Lung (tissue), 12 donors: Measurements from ENCODE around the gene CEP95. TPM values are rescaled to one million over a fixed set of nuclear protein-coding genes. Genes with fewer than 3 reads are reported as not detected.

Source experiments
- ATAC-seq: fragments of 200-7000 bp; cut with Tn5 transposase; one replicate; pipeline ENCODE4 v1.9.1; 2020; ENCODE audit warnings: moderate number of reproducible peaks; ENCODE audit not compliant: insufficient read depth, low FRiP score
- DNase-seq, 3 donors: peaks; one replicate each; pipeline ENCODE4 v3.0.0-alpha.2; 2013 to 2017
- H3K27ac ChIP-seq, 2 donors: one replicate each; pipeline ENCODE4 v1.5.1; 2013; ENCODE audit warnings: mild to moderate bottlenecking in 2 of 2, moderate library complexity in 2 of 2, control low read depth in 1 of 2, inconsistent platforms in 1 of 2, low read depth in 1 of 2, low read length in 1 of 2
- H3K27me3 ChIP-seq, 3 donors: one replicate each; pipeline ENCODE4 v1.5.1; 2013; ENCODE audit warnings: low read length in 2 of 3; ENCODE audit not compliant: control insufficient read depth in 3 of 3, insufficient read depth in 3 of 3
- H3K36me3 ChIP-seq, 4 donors: one replicate each; pipeline ENCODE4 v1.5.1; 2013; ENCODE audit warnings: low read length in 4 of 4, mild to moderate bottlenecking in 1 of 4, moderate library complexity in 1 of 4; ENCODE audit not compliant: control insufficient read depth in 4 of 4, insufficient read depth in 4 of 4
- H3K4me1 ChIP-seq, 5 donors: one replicate each; pipeline ENCODE4 v1.5.1; 2013; ENCODE audit warnings: low read length in 5 of 5, mild to moderate bottlenecking in 2 of 5, moderate library complexity in 1 of 5; ENCODE audit not compliant: control insufficient read depth in 5 of 5, insufficient read depth in 5 of 5
- H3K4me3 ChIP-seq: one replicate; pipeline ENCODE4 v1.5.1; 2013; ENCODE audit warnings: mild to moderate bottlenecking, control low read depth, moderate library complexity
- H3K9ac ChIP-seq, 2 donors: one replicate each; pipeline ENCODE4 v1.5.1; 2013; ENCODE audit warnings: low read length in 2 of 2, control low read depth in 1 of 2; ENCODE audit not compliant: insufficient read depth in 1 of 2
- H3K9me3 ChIP-seq, 4 donors: one replicate each; pipeline ENCODE4 v1.5.1; 2013; ENCODE audit warnings: low read length in 3 of 4, mild to moderate bottlenecking in 1 of 4, moderate library complexity in 1 of 4; ENCODE audit not compliant: control insufficient read depth in 4 of 4, insufficient read depth in 3 of 4
- CTCF ChIP-seq: IDR thresholded peaks from 2 replicates; pipeline ENCODE4 v1.5.1; 2012; ENCODE audit warnings: mild to moderate bottlenecking; ENCODE audit errors: control extremely low read depth, extremely low read depth
- WGBS, 2 donors: extraction: QIAGEN DNeasy Blood & Tissue Kit; methylation state at CpG; one replicate each; pipeline ENCODE4 v1.1.7; 2013; 5-methylcytosine and 5-hydroxymethylcytosine counted together
- polyA plus RNA-seq, 2 donors: library from polyadenylated mRNA; stranded (reverse); fragments of 200-250 nt; gene quantifications; one replicate each; pipeline ENCODE4 v1.2.1, GENCODE V29; 2013
- total RNA-seq, 2 donors: library from RNA; depleted of rRNA in 1 of 2; stranded (reverse); fragments of >200 nt in 1 of 2; gene quantifications; one replicate each; pipeline ENCODE4 v1.2.1, GENCODE V29; 2014 to 2021
- donor health status: control.
- donor health status: control.
- donor health status: Bipolar disorder and iron deficiency.
- donor health status: healthy.
- donor health status: DM: yes; HTN: yes; CAD: no.

CEP95 gene
- total and polyA plus RNA-seq, 4 donors = 12.8 to 115 (median 32.7) TPM

- no peak for TF ChIP-seq CTCF
- Histone ChIP-seq H3K27me3 (no peaks in the 10 kb centered on the region), H3K36me3 (peaks cover 11 to 48% (median 31%) of the 10 kb centered on the region in 4 donors), H3K9me3 (no peaks in the 10 kb centered on the region), H3K9ac (peak overlapping the region; percentile 93 to 100), H3K27ac (no peak overlapping the region), H3K4me3 (no peak overlapping the region), H3K4me1 (peaks cover 0 to 19% (median 14%) of the 10 kb centered on the region in 5 donors)
- WGBS, 2 donors = 90% methylated on average over 2 of the region's 2 CpGs
- no peak for DNase-seq
- no peak for ATAC-seq
These were observed 1.9 kb downstream of the CEP95 start for GRCh38 chr17:64508683-64509082.

GRCh38 chr17:64509179-64509578 lies 2.4 kb downstream of the CEP95 start:
- 94% methylated on average over 6 of the region's 6 CpGs for WGBS, 2 donors
- Histone ChIP-seq H3K9me3 (no peaks in the 10 kb centered on the region), H3K4me3 (no peak overlapping the region), H3K9ac (no peak overlapping the region), H3K27ac (no peak overlapping the region), H3K36me3 (peaks cover 8 to 46% (median 26%) of the 10 kb centered on the region in 4 donors), H3K27me3 (no peaks in the 10 kb centered on the region), H3K4me1 (peaks cover 0 to 14% (median 9%) of the 10 kb centered on the region in 5 donors)
- no peak for TF ChIP-seq CTCF
- DNase-seq = no peak
- ATAC-seq = no peak

GRCh38 chr17:64515419-64515818 lies 8.6 kb downstream of the CEP95 start:
- WGBS, 2 donors = 80 to 85% methylated on average over 2 of the region's 2 CpGs
- peaks cover 15 to 75% (median 36%) of the 10 kb centered on the region in 4 donors for H3K36me3 ChIP-seq
- H3K4me3 ChIP-seq = no peak overlapping the region
- H3K4me1 ChIP-seq = no peaks in the 10 kb centered on the region
- no peak overlapping the region for H3K9ac ChIP-seq
- H3K27ac ChIP-seq = no peak overlapping the region
- ATAC-seq (no peak), DNase-seq (no peak)
- H3K9me3 ChIP-seq = no peaks in the 10 kb centered on the region
- H3K27me3 ChIP-seq = no peaks in the 10 kb centered on the region
- no peak for TF ChIP-seq CTCF

- ATAC-seq = no peak
- H3K4me1 ChIP-seq = no peaks in the 10 kb centered on the region
- H3K4me3 ChIP-seq = no peak overlapping the region
- no peaks in the 10 kb centered on the region for H3K9me3 ChIP-seq
- DNase-seq = no peak
- H3K27me3 ChIP-seq = no peaks in the 10 kb centered on the region
- peaks cover 12 to 72% (median 37%) of the 10 kb centered on the region in 4 donors for H3K36me3 ChIP-seq
- 89 to 97% methylated on average over 1 of the region's 1 CpG for WGBS, 2 donors
- TF ChIP-seq CTCF = no peak
- no peak overlapping the region for H3K27ac ChIP-seq
- H3K9ac ChIP-seq = no peak overlapping the region
These were observed 9.1 kb downstream of the CEP95 start for GRCh38 chr17:64515829-64516228.
